HCT116 (cell line): ENCODE results near the gene C1orf105.

ENCODE experiments used
- CTCF ChIP-seq, 3 experiments: fragments of 200-600 bp in 1 of 3; sonication (generic) in 1 of 3; IDR thresholded peaks in 2 of 3; conservative IDR thresholded peaks in 1 of 3; 2 replicates each; pipeline ENCODE4 v1.5.1; 2012 to 2017; ENCODE audit warnings: low read depth in 2 of 3, low read length in 2 of 3, antibody characterized with exemption in 1 of 3, borderline replicate concordance in 1 of 3, control low read depth in 1 of 3, mild to moderate bottlenecking in 1 of 3, mixed read lengths in 1 of 3, mixed run types in 1 of 3, moderate library complexity in 1 of 3; ENCODE audit not compliant: insufficient read depth in 1 of 3
- EZH2 ChIP-seq: fragments of 200-600 bp; sonication (generic); IDR thresholded peaks from 2 replicates; pipeline ENCODE4 v1.6.1; 2017; ENCODE audit warnings: antibody characterized with exemption, mixed run types
- POLR2A ChIP-seq: IDR thresholded peaks from 2 replicates; pipeline ENCODE4 v1.7.0; 2011; ENCODE audit warnings: borderline replicate concordance; ENCODE audit not compliant: insufficient read depth, insufficient read length; ENCODE audit errors: extremely low read depth

- no peak for TF ChIP-seq CTCF (IDR thresholded peaks at IDR 0.05 in 2 of 3, conservative IDR thresholded peaks at IDR 0.05 in 1 of 3; ENCODE audit: borderline replicate concordance in 1 of 3, insufficient read depth in 1 of 3, low read depth in 2 of 3, low read length in 2 of 3)
- no peak for TF ChIP-seq POLR2A
- no peak for TF ChIP-seq EZH2
These were observed 6.7 kb downstream of the C1orf105 start for GRCh38 chr1:172427191-172427590.
